ENCODE data around the gene LRP6.
"Not testable (repeated sequence)": the region's sequence is repeated elsewhere in the genome, so short reads cannot be mapped to it uniquely, and the experiment has no call there.

Gene LRP6

GRCh38 chr12:12167847-12168246 lies 99.0 kb downstream of the LRP6 start:
- no peak for TF ChIP-seq TAF1 (IDR thresholded peaks at IDR 0.05; ENCODE audit: borderline replicate concordance, low read depth, low read length)
- TF ChIP-seq POLR2A (IDR thresholded peaks at IDR 0.05; ENCODE audit: low read depth, low read length): no peak
- no peak for TF ChIP-seq POLR2AphosphoS5 (IDR thresholded peaks at IDR 0.05; ENCODE audit: low read depth, low read length)
- DNase-seq (ENCODE audit: insufficient read length) (no peak), FAIRE-seq (no peak)

- no peak for FAIRE-seq
- TF ChIP-seq POLR2AphosphoS5 (IDR thresholded peaks at IDR 0.05; ENCODE audit: low read depth, low read length) (no peak), TAF1 (IDR thresholded peaks at IDR 0.05; ENCODE audit: borderline replicate concordance, low read depth, low read length) (no peak), POLR2A (IDR thresholded peaks at IDR 0.05; ENCODE audit: low read depth, low read length) (no peak)
- DNase-seq (ENCODE audit: insufficient read length): no peak
These were observed 100.1 kb downstream of the LRP6 start for GRCh38 chr12:12166751-12167150.

GRCh38 chr12:12159988-12160387 lies 106.9 kb downstream of the LRP6 start:
- TF ChIP-seq POLR2A (IDR thresholded peaks at IDR 0.05; ENCODE audit: low read depth, low read length) (no peak), TAF1 (IDR thresholded peaks at IDR 0.05; ENCODE audit: borderline replicate concordance, low read depth, low read length) (no peak), POLR2AphosphoS5 (IDR thresholded peaks at IDR 0.05; ENCODE audit: low read depth, low read length) (no peak)
- FAIRE-seq (no peak), DNase-seq (ENCODE audit: insufficient read length) (no peak)

GRCh38 chr12:12158858-12159257 lies 108.0 kb downstream of the LRP6 start:
- DNase-seq (ENCODE audit: insufficient read length) (no peak), FAIRE-seq (no peak)
- no peak for TF ChIP-seq POLR2AphosphoS5 (IDR thresholded peaks at IDR 0.05; ENCODE audit: low read depth, low read length)
- TF ChIP-seq POLR2A (IDR thresholded peaks at IDR 0.05; ENCODE audit: low read depth, low read length): no peak
- no peak for TF ChIP-seq TAF1 (IDR thresholded peaks at IDR 0.05; ENCODE audit: borderline replicate concordance, low read depth, low read length)

GRCh38 chr12:12157424-12157823 lies 109.4 kb downstream of the LRP6 start:
- no peak for DNase-seq (ENCODE audit: insufficient read length)
- TF ChIP-seq POLR2AphosphoS5 (IDR thresholded peaks at IDR 0.05; ENCODE audit: low read depth, low read length): no peak
- no peak for TF ChIP-seq TAF1 (IDR thresholded peaks at IDR 0.05; ENCODE audit: borderline replicate concordance, low read depth, low read length)
- TF ChIP-seq POLR2A (IDR thresholded peaks at IDR 0.05; ENCODE audit: low read depth, low read length): no peak
- no peak for FAIRE-seq

- DNase-seq (ENCODE audit: insufficient read length) (no peak), FAIRE-seq (no peak)
- TF ChIP-seq POLR2A (IDR thresholded peaks at IDR 0.05; ENCODE audit: low read depth, low read length) (no peak), POLR2AphosphoS5 (IDR thresholded peaks at IDR 0.05; ENCODE audit: low read depth, low read length) (no peak), TAF1 (IDR thresholded peaks at IDR 0.05; ENCODE audit: borderline replicate concordance, low read depth, low read length) (no peak)
These were observed 110.0 kb downstream of the LRP6 start for GRCh38 chr12:12156828-12157227.

- DNase-seq (ENCODE audit: insufficient read length) (no peak), FAIRE-seq (no peak)
- TF ChIP-seq TAF1 (IDR thresholded peaks at IDR 0.05; ENCODE audit: borderline replicate concordance, low read depth, low read length): no peak
- no peak for TF ChIP-seq POLR2A (IDR thresholded peaks at IDR 0.05; ENCODE audit: low read depth, low read length)
- no peak for TF ChIP-seq POLR2AphosphoS5 (IDR thresholded peaks at IDR 0.05; ENCODE audit: low read depth, low read length)
These were observed 110.7 kb downstream of the LRP6 start for GRCh38 chr12:12156116-12156515.

GRCh38 chr12:12153596-12153995 lies 113.2 kb downstream of the LRP6 start:
- TF ChIP-seq POLR2A (IDR thresholded peaks at IDR 0.05; ENCODE audit: low read depth, low read length): no peak
- TF ChIP-seq TAF1 (IDR thresholded peaks at IDR 0.05; ENCODE audit: borderline replicate concordance, low read depth, low read length): no peak
- TF ChIP-seq POLR2AphosphoS5 (IDR thresholded peaks at IDR 0.05; ENCODE audit: low read depth, low read length): no peak
- DNase-seq (ENCODE audit: insufficient read length) (no peak), FAIRE-seq (no peak)

GRCh38 chr12:12147111-12147510 lies 119.7 kb downstream of the LRP6 start:
- FAIRE-seq: no peak
- DNase-seq (ENCODE audit: insufficient read length): no peak
- TF ChIP-seq POLR2AphosphoS5 (IDR thresholded peaks at IDR 0.05; ENCODE audit: low read depth, low read length): no peak
- no peak for TF ChIP-seq POLR2A (IDR thresholded peaks at IDR 0.05; ENCODE audit: low read depth, low read length)
- TF ChIP-seq TAF1 (IDR thresholded peaks at IDR 0.05; ENCODE audit: borderline replicate concordance, low read depth, low read length): no peak

GRCh38 chr12:12144531-12144930 lies 122.3 kb downstream of the LRP6 start:
- not testable (repeated sequence) for FAIRE-seq; DNase-seq (ENCODE audit: insufficient read length)

GRCh38 chr12:12141000-12141399 lies 125.8 kb downstream of the LRP6 start:
- FAIRE-seq (no peak), DNase-seq (ENCODE audit: insufficient read length) (no peak)
- TF ChIP-seq POLR2A (IDR thresholded peaks at IDR 0.05; ENCODE audit: low read depth, low read length) (no peak), TAF1 (IDR thresholded peaks at IDR 0.05; ENCODE audit: borderline replicate concordance, low read depth, low read length) (no peak), POLR2AphosphoS5 (IDR thresholded peaks at IDR 0.05; ENCODE audit: low read depth, low read length) (no peak)

- no peak for FAIRE-seq
- no peak for DNase-seq (ENCODE audit: insufficient read length)
- TF ChIP-seq TAF1 (IDR thresholded peaks at IDR 0.05; ENCODE audit: borderline replicate concordance, low read depth, low read length) (no peak), POLR2AphosphoS5 (IDR thresholded peaks at IDR 0.05; ENCODE audit: low read depth, low read length) (no peak), POLR2A (IDR thresholded peaks at IDR 0.05; ENCODE audit: low read depth, low read length) (no peak)
These were observed 128.4 kb downstream of the LRP6 start for GRCh38 chr12:12138203-12139154.

All from GM12892 (cell line).